C4-2B (cell line): Measurements from ENCODE around the gene ATP6AP1.
"Not testable (repeated sequence)": the region's sequence is repeated elsewhere in the genome, so short reads cannot be mapped to it uniquely, and the experiment has no call there.

ENCODE experiments used
- ZFX ChIP-seq: fragments of 450-650 bp; IDR thresholded peaks from 2 replicates; pipeline ENCODE4 v1.6.1; 2017
- TF ChIP-seq, protein P1 (sequence below): fragments of 450-650 bp; conservative IDR thresholded peaks from 2 replicates; pipeline ENCODE4 v1.5.1; 2017; ENCODE audit warnings: mild to moderate bottlenecking

DNA sequence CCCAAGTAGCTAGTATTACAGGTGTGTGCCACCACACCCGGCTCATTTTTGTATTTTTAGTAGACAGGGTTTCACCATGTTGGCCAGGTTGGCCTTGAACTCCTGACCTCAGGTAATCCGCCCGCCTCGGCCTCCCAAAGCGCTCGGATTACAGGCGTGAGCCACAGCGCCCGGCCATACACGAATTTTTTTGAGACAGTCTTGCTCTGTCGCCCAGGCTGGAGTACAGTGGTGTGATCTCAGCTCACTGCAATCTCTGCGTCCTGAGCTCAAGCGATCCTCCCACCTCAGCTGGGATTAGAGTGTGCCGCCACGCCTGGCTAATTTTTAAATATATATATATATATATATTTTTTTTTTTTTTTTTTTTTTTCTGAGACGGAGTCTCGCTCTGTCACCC is 32.1 kb upstream of the ATP6AP1 start:
- TF ChIP-seq, protein P1, sequence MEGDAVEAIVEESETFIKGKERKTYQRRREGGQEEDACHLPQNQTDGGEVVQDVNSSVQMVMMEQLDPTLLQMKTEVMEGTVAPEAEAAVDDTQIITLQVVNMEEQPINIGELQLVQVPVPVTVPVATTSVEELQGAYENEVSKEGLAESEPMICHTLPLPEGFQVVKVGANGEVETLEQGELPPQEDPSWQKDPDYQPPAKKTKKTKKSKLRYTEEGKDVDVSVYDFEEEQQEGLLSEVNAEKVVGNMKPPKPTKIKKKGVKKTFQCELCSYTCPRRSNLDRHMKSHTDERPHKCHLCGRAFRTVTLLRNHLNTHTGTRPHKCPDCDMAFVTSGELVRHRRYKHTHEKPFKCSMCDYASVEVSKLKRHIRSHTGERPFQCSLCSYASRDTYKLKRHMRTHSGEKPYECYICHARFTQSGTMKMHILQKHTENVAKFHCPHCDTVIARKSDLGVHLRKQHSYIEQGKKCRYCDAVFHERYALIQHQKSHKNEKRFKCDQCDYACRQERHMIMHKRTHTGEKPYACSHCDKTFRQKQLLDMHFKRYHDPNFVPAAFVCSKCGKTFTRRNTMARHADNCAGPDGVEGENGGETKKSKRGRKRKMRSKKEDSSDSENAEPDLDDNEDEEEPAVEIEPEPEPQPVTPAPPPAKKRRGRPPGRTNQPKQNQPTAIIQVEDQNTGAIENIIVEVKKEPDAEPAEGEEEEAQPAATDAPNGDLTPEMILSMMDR, result not testable (repeated sequence)
- not testable (repeated sequence) for TF ChIP-seq ZFX
